ENCODE measurements around the gene RASIP1.

DNA sequence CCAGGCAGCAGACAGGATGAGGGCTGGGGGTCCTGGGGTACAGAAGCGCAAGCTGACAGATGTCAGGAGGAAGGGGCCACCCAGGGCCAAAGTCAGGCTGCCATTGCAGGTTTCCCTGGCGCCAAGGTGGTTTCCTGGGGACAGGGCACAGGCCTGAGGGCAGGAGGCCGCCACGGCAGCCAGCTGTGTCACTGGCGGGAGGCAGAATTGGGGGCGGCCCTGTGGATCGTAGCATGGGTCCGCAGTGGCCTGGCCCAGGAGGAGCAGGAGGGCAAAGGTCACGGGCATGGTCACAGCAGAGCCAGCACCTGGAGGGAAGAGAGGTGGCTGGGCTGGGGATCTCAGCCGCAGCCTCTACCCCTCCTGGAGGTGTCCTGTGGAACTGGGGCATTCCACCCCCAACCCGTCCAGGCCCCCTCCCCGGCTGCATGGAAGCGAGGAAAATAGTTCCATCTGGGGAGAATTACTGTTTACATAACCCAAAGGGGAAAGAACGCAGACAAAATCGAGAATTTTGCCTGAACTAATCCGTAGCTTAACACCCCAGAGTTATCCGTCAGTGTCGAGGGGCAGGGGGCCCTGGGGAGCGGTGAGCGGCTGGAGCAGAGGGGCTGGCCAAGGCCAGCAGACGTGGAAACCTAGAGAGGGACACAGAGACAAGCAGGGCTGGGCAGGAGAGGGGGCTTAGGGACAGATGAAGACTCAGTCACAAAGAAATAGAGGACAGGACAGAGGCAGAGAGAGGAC lies 69.5 kb downstream of the RASIP1 start:
- no peak for TF ChIP-seq POLR2A (IDR thresholded peaks at IDR 0.05; ENCODE audit: low read length)
- no peak for TF ChIP-seq GATA1 (IDR thresholded peaks at IDR 0.05; ENCODE audit: low read depth, low read length)

All from erythroblast (primary cell).